GM23338 (cell line): ENCODE data around the gene IRF2BP2. TPM values are rescaled to one million over a fixed set of nuclear protein-coding genes. Genes with fewer than 3 reads are reported as not detected.

Experiments used
- ATAC-seq: fragments of 200-7000 bp; cut with Tn5 transposase; 3 replicates; pipeline ENCODE4 v1.9.1; 2020
- DNase-seq: peaks from one replicate; pipeline ENCODE4 v3.0.0-alpha.2; 2015; ENCODE audit warnings: low spot score
- H2AFZ ChIP-seq: fragments of 200-600 bp; sonication (generic); 2 replicates; pipeline ENCODE4 v1.8.0; 2016; ENCODE audit warnings: antibody characterized with exemption, mild to moderate bottlenecking, moderate library complexity
- H3F3A ChIP-seq: fragments of 200-600 bp; sonication (generic); replicated peaks from 2 replicates; pipeline ENCODE4 v1.8.0; 2017; ENCODE audit warnings: antibody characterized with exemption, mixed run types, low read depth
- H3K27ac ChIP-seq: fragments of 200-600 bp; sonication (generic); 2 replicates; pipeline ENCODE4 v1.6.1; 2016; ENCODE audit warnings: low read depth
- H3K27me3 ChIP-seq: fragments of 200-600 bp; sonication (generic); 2 replicates; pipeline ENCODE4 v1.8.0; 2016; ENCODE audit warnings: mild to moderate bottlenecking, mixed run types, moderate library complexity; ENCODE audit not compliant: insufficient read depth
- H3K36me3 ChIP-seq: fragments of 200-600 bp; sonication (generic); 2 replicates; pipeline ENCODE4 v1.8.0; 2016; ENCODE audit warnings: mild to moderate bottlenecking; ENCODE audit not compliant: insufficient read depth
- H3K4me1 ChIP-seq: fragments of 200-600 bp; sonication (generic); 2 replicates; pipeline ENCODE4 v1.8.0; 2016; ENCODE audit warnings: mild to moderate bottlenecking, moderate library complexity; ENCODE audit not compliant: insufficient read depth
- H3K4me2 ChIP-seq: fragments of 200-600 bp; sonication (generic); 2 replicates; pipeline ENCODE4 v1.7.1; 2017; ENCODE audit warnings: mixed run types
- H3K4me3 ChIP-seq: fragments of 200-600 bp; sonication (generic); 2 replicates; pipeline ENCODE4 v1.6.1; 2016; ENCODE audit warnings: mixed run types
- H3K79me2 ChIP-seq: fragments of 200-600 bp; sonication (generic); replicated peaks from 2 replicates; pipeline ENCODE4 v1.8.0; 2017; ENCODE audit warnings: mild to moderate bottlenecking; ENCODE audit not compliant: insufficient read depth
- H3K9me2 ChIP-seq: fragments of 200-600 bp; sonication (generic); 2 replicates; pipeline ENCODE4 v1.8.0; 2017; ENCODE audit not compliant: insufficient read depth
- H4K20me1 ChIP-seq: fragments of 200-600 bp; sonication (generic); replicated peaks from 2 replicates; pipeline ENCODE4 v1.8.0; 2017; ENCODE audit warnings: mild to moderate bottlenecking; ENCODE audit not compliant: insufficient read depth
- H3K27ac Mint-ChIP-seq: 2 replicates; pipeline ENCODE4 v1.8.0; 2020; ENCODE audit warnings: inconsistent platforms, mild to moderate bottlenecking, moderate library complexity, mixed read lengths
- H3K27me3 Mint-ChIP-seq: 3 replicates; pipeline ENCODE4 v1.8.0; 2022; ENCODE audit warnings: low read depth, mild to moderate bottlenecking, moderate library complexity, mixed read lengths, inconsistent platforms; ENCODE audit not compliant: insufficient read depth, poor library complexity
- H3K36me3 Mint-ChIP-seq: 3 replicates; pipeline ENCODE4 v1.8.0; 2021; ENCODE audit warnings: low read depth, mild to moderate bottlenecking, inconsistent platforms, moderate library complexity, mixed read lengths
- H3K4me1 Mint-ChIP-seq: 3 replicates; pipeline ENCODE4 v1.8.0; 2020; ENCODE audit warnings: mild to moderate bottlenecking, inconsistent platforms, mixed read lengths
- H3K4me3 Mint-ChIP-seq: 3 replicates; pipeline ENCODE4 v1.8.0; 2021; ENCODE audit warnings: moderate library complexity, mild to moderate bottlenecking, inconsistent platforms, mixed read lengths
- H3K9me3 Mint-ChIP-seq: 3 replicates; pipeline ENCODE4 v1.8.0; 2020; ENCODE audit warnings: moderate library complexity, mild to moderate bottlenecking, inconsistent platforms, mixed read lengths
- CREB1 ChIP-seq: fragments of 250-450 bp; sonication (Bioruptor Pico); IDR thresholded peaks from 2 replicates; pipeline ENCODE4 v1.5.0; 2020; ENCODE audit warnings: low read depth, mild to moderate bottlenecking, moderate library complexity
- CTCF ChIP-seq, 2 experiments: fragments of 200-600 bp in 1 of 2; sonication (generic) in 1 of 2; conservative IDR thresholded peaks; 2 replicates each; pipeline versions ENCODE4 v1.5.1 to v1.6.1; 2016 to 2017; ENCODE audit warnings: antibody characterized with exemption in 2 of 2, low read depth in 2 of 2, mild to moderate bottlenecking in 2 of 2, moderate library complexity in 1 of 2
- ETS1 ChIP-seq: IDR thresholded peaks from 2 replicates; pipeline ENCODE4 v1.6.1; 2016; ENCODE audit warnings: antibody characterized with exemption
- EZH2 ChIP-seq: fragments of 200-600 bp; sonication (generic); IDR thresholded peaks from one replicate; pipeline ENCODE4 v1.8.0; 2017; ENCODE audit warnings: antibody characterized with exemption, mild to moderate bottlenecking, low read depth; ENCODE audit not compliant: unreplicated experiment
- EZH2phosphoT487 ChIP-seq: fragments of 200-600 bp; sonication (generic); IDR thresholded peaks from one replicate; pipeline ENCODE4 v1.8.1; 2018; ENCODE audit warnings: antibody characterized with exemption; ENCODE audit not compliant: unreplicated experiment
- JUNB ChIP-seq: IDR thresholded peaks from one replicate; pipeline ENCODE4 v1.6.1; 2016; ENCODE audit warnings: antibody characterized with exemption; ENCODE audit not compliant: unreplicated experiment
- NANOG ChIP-seq: IDR thresholded peaks from 2 replicates; pipeline ENCODE4 v1.6.1; 2016; ENCODE audit warnings: antibody characterized with exemption, borderline replicate concordance
- POLR2AphosphoS5 ChIP-seq: IDR thresholded peaks from 2 replicates; pipeline ENCODE4 v1.6.1; 2016; ENCODE audit warnings: antibody characterized with exemption, low read depth
- REST ChIP-seq: IDR thresholded peaks from one replicate; pipeline ENCODE4 v1.6.1; 2018; ENCODE audit warnings: antibody characterized with exemption; ENCODE audit not compliant: unreplicated experiment
- STAT1 ChIP-seq: IDR thresholded peaks from one replicate; pipeline ENCODE4 v1.6.1; 2016; ENCODE audit warnings: antibody characterized with exemption; ENCODE audit not compliant: unreplicated experiment
- ZNF114 ChIP-seq: fragments of 250-450 bp; sonication (Bioruptor Pico); IDR thresholded peaks from 2 replicates; pipeline ENCODE4 v1.5.0; 2020; ENCODE audit warnings: mild to moderate bottlenecking, moderate library complexity
- ZNF331 ChIP-seq: fragments of 250-450 bp; sonication (Bioruptor Pico); IDR thresholded peaks from 2 replicates; pipeline ENCODE4 v1.5.0; 2020; ENCODE audit warnings: low read depth, mild to moderate bottlenecking, moderate library complexity
- ZNF462 ChIP-seq: fragments of 250-450 bp; sonication (Bioruptor Pico); IDR thresholded peaks from 2 replicates; pipeline ENCODE4 v1.5.0; 2020; ENCODE audit warnings: mild to moderate bottlenecking, moderate library complexity
- polyA plus RNA-seq: library from polyadenylated mRNA; unstranded; fragments of >200 nt; fragmentation: Nextera tagmentation; extraction: Ambion mirVana; gene quantifications from 2 replicates; pipeline ENCODE4 v1.2.1, GENCODE V29; 2016
- total RNA-seq: library from RNA; depleted of rRNA; stranded (reverse); fragments of >200 nt; shearing (Covaris generic); gene quantifications from 2 replicates; pipeline ENCODE4 v1.2.3, GENCODE V29; 2014

Gene IRF2BP2
- total and polyA plus RNA-seq, 2 experiments from 2014 or later: 19.4 to 62.4 TPM

GRCh38 chr1:234584420-234584805 lies 25.6 kb downstream of the IRF2BP2 start:
- Mint-ChIP-seq H3K4me1 (no peaks in the 10 kb centered on the region), H3K36me3 (no peaks in the 10 kb centered on the region), H3K4me3 (no peak overlapping the region), H3K9me3 (no peaks in the 10 kb centered on the region; the same call in 2 of the 3 replicates), H3K27ac (no peak overlapping the region), H3K27me3 (no peaks in the 10 kb centered on the region)
- no peak overlapping the region for H3K4me2 ChIP-seq
- H3K27ac ChIP-seq: no peak overlapping the region
- H3K4me3 ChIP-seq: no peak overlapping the region
- no peaks in the 10 kb centered on the region for H3F3A ChIP-seq
- H3K79me2 ChIP-seq: no peaks in the 10 kb centered on the region
- TF ChIP-seq POLR2AphosphoS5 (no peak), CTCF (conservative IDR thresholded peaks at IDR 0.05; ENCODE audit: low read depth in 2 of 2) (no peak), ZNF331 (no peak), EZH2phosphoT487 (no peak), NANOG (no peak), ETS1 (no peak), REST (no peak), ZNF114 (CRISPR knock-in tag) (no peak), ZNF462 (CRISPR knock-in tag) (no peak), EZH2 (no peak), CREB1 (CRISPR knock-in tag) (no peak), JUNB (no peak), STAT1 (no peak)
- H2AFZ ChIP-seq: no peak overlapping the region
- no peaks in the 10 kb centered on the region for H4K20me1 ChIP-seq
- ATAC-seq (no peak), DNase-seq (no peak)
- 0 out of 2 replicates have a peak, but pooled peaks cover 3% of the 10 kb centered on the region for H3K4me1 ChIP-seq
- no peaks in the 10 kb centered on the region for H3K36me3 ChIP-seq
- no peaks in the 10 kb centered on the region for H3K9me2 ChIP-seq
- H3K27me3 ChIP-seq: no peaks in the 10 kb centered on the region
